ACC112 (cell line): Measurements from ENCODE around the gene SPDL1.
"Not testable (repeated sequence)": the region's sequence is repeated elsewhere in the genome, so short reads cannot be mapped to it uniquely, and the experiment has no call there.

Source experiments
- H2AFZ ChIP-seq: fragments of 200-600 bp; sonication (generic); one replicate; pipeline ENCODE4 v1.6.0; 2017; ENCODE audit warnings: antibody characterized with exemption, low read length; ENCODE audit not compliant: unreplicated experiment
- H3K27ac ChIP-seq: fragments of 200-600 bp; sonication (generic); 2 replicates; pipeline ENCODE4 v1.5.1; 2014; ENCODE audit warnings: low read depth, mild to moderate bottlenecking, antibody characterized with exemption, low read length, moderate library complexity
- H3K27me3 ChIP-seq: fragments of 200-600 bp; sonication (generic); 2 replicates; pipeline ENCODE4 v1.6.1; 2014; ENCODE audit warnings: mild to moderate bottlenecking, antibody characterized with exemption, low read length, moderate library complexity, mixed read lengths; ENCODE audit not compliant: insufficient read depth
- H3K36me3 ChIP-seq: fragments of 200-600 bp; sonication (generic); 2 replicates; pipeline ENCODE4 v1.6.1; 2016; ENCODE audit warnings: mild to moderate bottlenecking, antibody characterized with exemption, low read length, moderate library complexity, mixed read lengths; ENCODE audit not compliant: insufficient read depth
- H3K4me1 ChIP-seq: fragments of 200-600 bp; sonication (generic); one replicate; pipeline ENCODE4 v1.6.1; 2016; ENCODE audit warnings: low read length, mixed read lengths; ENCODE audit not compliant: insufficient read depth, unreplicated experiment, control insufficient read depth
- H3K4me3 ChIP-seq: fragments of 200-600 bp; sonication (generic); 2 replicates; pipeline ENCODE4 v1.5.1; 2014; ENCODE audit warnings: mild to moderate bottlenecking, low read depth, low read length
- H3K79me2 ChIP-seq: fragments of 200-600 bp; sonication (generic); one replicate; pipeline ENCODE4 v1.6.0; 2016; ENCODE audit warnings: low read length; ENCODE audit not compliant: control insufficient read depth, unreplicated experiment, insufficient read depth

The SPDL1 gene

GRCh38 chr5:169592937-169593650 lies 9.5 kb downstream of the SPDL1 start:
- H3K4me1 ChIP-seq = peaks cover 27% of the 10 kb centered on the region
- H3K36me3 ChIP-seq = peaks cover 80% of the 10 kb centered on the region
- H3K27ac ChIP-seq = no peak overlapping the region; the same call in 1 of the 2 replicates
- peaks cover 52% of the 10 kb centered on the region for H3K79me2 ChIP-seq
- H3K27me3 ChIP-seq = no peaks in the 10 kb centered on the region
- H2AFZ ChIP-seq = no peak overlapping the region
- no peak overlapping the region for H3K4me3 ChIP-seq

DNA sequence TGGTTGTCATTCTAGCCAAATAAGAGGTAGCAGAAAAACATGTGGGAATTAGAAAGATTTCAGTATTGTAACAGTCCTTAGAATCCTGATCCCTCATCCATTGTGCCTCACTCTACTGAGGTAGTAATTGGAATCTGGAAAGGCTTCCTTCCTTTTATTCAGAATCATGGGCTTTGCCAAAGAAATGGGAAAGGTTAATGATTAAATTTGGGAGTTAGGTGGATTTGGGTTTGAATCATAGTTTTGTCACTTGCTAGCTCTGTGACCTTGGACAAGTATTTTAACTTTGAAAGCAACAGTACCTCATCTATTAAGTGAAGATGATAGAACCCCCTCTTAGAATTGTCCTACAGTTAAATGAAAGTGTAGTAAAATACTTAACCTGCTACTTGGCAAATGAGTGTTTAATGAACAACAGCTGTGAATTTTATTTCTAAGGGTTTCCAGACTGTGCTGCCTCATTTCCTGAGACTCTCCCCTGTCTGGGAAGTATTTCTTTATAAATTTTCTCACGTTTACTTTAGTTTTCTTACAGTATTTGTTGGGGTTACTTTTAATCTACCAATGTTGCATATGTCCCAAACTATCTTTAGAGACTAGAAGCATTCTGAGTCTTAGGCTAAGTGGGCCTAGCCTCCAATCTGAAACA lies 11.7 kb downstream of the SPDL1 start:
- peaks cover 34% of the 10 kb centered on the region for H3K79me2 ChIP-seq
- H3K4me1 ChIP-seq = peaks cover 25% of the 10 kb centered on the region
- H2AFZ ChIP-seq = no peak overlapping the region

DNA sequence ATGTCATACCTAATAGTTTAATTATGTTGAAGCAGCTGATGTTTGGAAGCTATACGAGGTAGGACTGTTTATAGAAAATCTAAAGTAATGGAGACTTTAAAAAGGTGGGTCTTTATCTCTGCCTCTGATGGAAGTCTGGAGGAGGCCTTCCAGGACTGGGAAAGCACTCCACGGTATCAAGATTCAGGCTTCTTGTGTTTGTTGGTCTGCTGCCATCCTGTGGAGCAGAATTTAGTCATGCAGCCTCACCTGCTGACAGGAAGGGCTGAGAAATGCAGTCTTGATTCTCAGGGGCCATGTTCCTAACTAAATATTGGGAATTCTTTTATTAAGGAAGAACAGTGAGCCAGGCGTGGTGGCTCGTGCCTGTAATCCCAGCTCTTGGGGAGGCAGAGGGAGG lies 15.9 kb downstream of the SPDL1 start:
- Histone ChIP-seq H3K36me3 (peaks cover 84% of the 10 kb centered on the region), H2AFZ (no peak overlapping the region), H3K4me1 (peaks cover 21% of the 10 kb centered on the region), H3K27ac (no peak overlapping the region), H3K79me2 (peaks cover 13% of the 10 kb centered on the region), H3K4me3 (no peak overlapping the region), H3K27me3 (no peaks in the 10 kb centered on the region)

More for the DNA sequence above, 11.7 kb downstream of the SPDL1 start:
- no peak overlapping the region for H3K4me3 ChIP-seq
- H3K36me3 ChIP-seq = peaks cover 85% of the 10 kb centered on the region
- H3K27me3 ChIP-seq = no peaks in the 10 kb centered on the region
- no peak overlapping the region for H3K27ac ChIP-seq

DNA sequence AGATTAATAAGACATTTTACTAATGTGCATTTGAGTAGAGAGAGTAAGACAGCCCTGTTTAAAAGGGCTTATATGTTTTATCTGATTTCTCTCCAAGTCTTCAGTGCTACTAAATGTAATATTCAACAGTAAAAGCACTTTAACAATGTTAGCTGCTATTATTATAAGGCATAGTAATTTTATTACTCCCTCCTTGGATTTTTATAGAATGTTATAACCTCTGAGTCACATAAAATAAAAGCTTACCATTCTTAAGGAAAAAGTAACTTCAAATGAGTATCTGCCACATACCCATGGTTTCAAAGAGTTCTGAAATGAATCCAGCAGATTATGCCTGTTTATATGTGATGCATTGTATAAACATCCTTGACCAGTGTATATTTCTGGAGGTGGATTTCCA lies 19.0 kb downstream of the SPDL1 start:
- peak overlapping the region; percentile 54 for H3K27ac ChIP-seq
- peaks cover 67% of the 10 kb centered on the region for H3K36me3 ChIP-seq

DNA sequence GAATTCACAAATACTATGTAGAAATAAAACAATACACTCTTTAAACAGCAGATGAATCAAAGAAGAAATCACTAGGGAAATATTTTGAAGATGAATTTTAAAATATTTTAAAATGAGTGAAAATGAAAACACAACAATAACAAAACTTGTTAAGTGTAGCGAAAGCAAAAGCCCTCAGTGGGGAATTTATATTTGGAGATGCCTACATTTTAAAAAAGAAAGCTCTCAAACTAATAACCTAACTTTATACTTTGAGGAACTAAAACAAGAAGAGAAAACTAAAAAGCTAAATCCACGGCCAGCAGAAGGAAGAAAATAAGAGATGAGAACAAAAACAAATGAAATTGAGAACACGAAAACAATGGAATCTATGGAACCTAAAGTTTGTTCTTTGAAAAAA lies 22.7 kb downstream of the SPDL1 start:
- no peak overlapping the region for H3K4me3 ChIP-seq
- H3K36me3 ChIP-seq = peaks cover 31% of the 10 kb centered on the region
- peaks cover 16% of the 10 kb centered on the region for H3K4me1 ChIP-seq
- H3K27me3 ChIP-seq = no peaks in the 10 kb centered on the region
- no peak overlapping the region for H2AFZ ChIP-seq
- no peaks in the 10 kb centered on the region for H3K79me2 ChIP-seq
- no peak overlapping the region for H3K27ac ChIP-seq

More for the DNA sequence above, 19.0 kb downstream of the SPDL1 start:
- H2AFZ ChIP-seq = no peak overlapping the region
- peaks cover 18% of the 10 kb centered on the region for H3K4me1 ChIP-seq
- no peaks in the 10 kb centered on the region for H3K27me3 ChIP-seq
- peaks cover 5% of the 10 kb centered on the region for H3K79me2 ChIP-seq
- H3K4me3 ChIP-seq = no peak overlapping the region

GRCh38 chr5:169607882-169608281 lies 24.3 kb downstream of the SPDL1 start:
- H3K4me3 ChIP-seq = no peak overlapping the region
- peaks cover 17% of the 10 kb centered on the region for H3K36me3 ChIP-seq
- no peaks in the 10 kb centered on the region for H3K27me3 ChIP-seq
- H3K79me2 ChIP-seq = no peaks in the 10 kb centered on the region
- no peak overlapping the region for H3K27ac ChIP-seq
- H2AFZ ChIP-seq = no peak overlapping the region
- peaks cover 3% of the 10 kb centered on the region for H3K4me1 ChIP-seq

DNA sequence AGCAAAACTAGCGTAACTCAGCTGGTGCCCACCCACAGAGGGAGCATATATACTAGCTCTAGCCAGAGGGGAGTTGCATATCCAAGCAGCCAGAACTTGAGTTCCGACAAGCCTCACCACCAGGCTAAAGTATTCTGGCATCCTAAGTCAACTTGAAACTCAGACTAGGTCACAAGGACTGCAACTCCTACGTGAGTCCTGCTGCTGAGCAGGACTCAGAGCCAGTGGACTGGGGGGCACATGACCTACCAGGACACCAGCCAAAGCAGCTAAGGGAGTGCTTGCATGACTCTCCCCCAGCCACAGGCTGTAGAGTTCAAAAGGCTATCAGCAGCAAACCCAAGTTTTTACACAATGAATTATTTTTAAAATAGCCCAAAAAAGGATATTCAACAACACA lies 26.1 kb downstream of the SPDL1 start:
- Histone ChIP-seq H3K4me3 (no peak overlapping the region), H2AFZ (no peak overlapping the region), H3K27ac (no peak overlapping the region), H3K79me2 (no peaks in the 10 kb centered on the region), H3K4me1 (no peaks in the 10 kb centered on the region), H3K27me3 (no peaks in the 10 kb centered on the region), H3K36me3 (peaks cover 5% of the 10 kb centered on the region; the same call in 1 of the 2 replicates)

- Histone ChIP-seq H3K27me3 (no peaks in the 10 kb centered on the region), H3K79me2 (no peaks in the 10 kb centered on the region), H2AFZ (no peak overlapping the region), H3K4me3 (no peak overlapping the region), H3K27ac (no peak overlapping the region; the same call in 1 of the 2 replicates), H3K4me1 (no peaks in the 10 kb centered on the region), H3K36me3 (peaks cover 4% of the 10 kb centered on the region; the same call in 1 of the 2 replicates)
These were observed 27.0 kb downstream of the SPDL1 start for GRCh38 chr5:169610606-169611005.

GRCh38 chr5:169615561-169615960 lies 32.0 kb downstream of the SPDL1 start:
- no peaks in the 10 kb centered on the region for H3K79me2 ChIP-seq
- no peaks in the 10 kb centered on the region for H3K4me1 ChIP-seq
- no peak overlapping the region for H3K27ac ChIP-seq
- no peaks in the 10 kb centered on the region for H3K27me3 ChIP-seq
- H3K36me3 ChIP-seq = no peaks in the 10 kb centered on the region; the same call in 1 of the 2 replicates
- H3K4me3 ChIP-seq = no peak overlapping the region
- H2AFZ ChIP-seq = no peak overlapping the region

DNA sequence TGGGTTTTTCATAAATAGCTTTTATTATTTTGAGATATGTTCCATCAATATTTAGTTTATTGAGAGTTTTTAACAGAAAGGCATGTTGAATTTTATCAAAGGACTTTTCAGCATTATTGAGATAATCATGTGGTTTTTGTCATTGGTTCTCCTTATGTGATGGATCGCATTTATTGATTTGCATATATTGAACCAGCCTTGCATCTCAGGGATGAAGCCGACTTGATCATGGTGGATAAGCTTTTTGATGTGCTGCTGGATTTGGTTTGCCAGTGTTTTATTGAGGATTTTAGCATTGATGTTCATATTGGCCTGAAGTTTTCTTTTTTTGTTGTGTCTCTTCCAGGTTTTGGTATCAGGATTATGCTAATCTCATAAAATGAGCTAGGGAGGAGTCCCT lies 40.7 kb downstream of the SPDL1 start:
- peaks cover 19% of the 10 kb centered on the region for H3K4me1 ChIP-seq
- H3K27me3 ChIP-seq, H2AFZ ChIP-seq, H3K4me3 ChIP-seq, H3K27ac ChIP-seq, H3K36me3 ChIP-seq, H3K79me2 ChIP-seq: not testable (repeated sequence)

- Histone ChIP-seq H3K4me3 (no peak overlapping the region), H3K4me1 (peaks cover 40% of the 10 kb centered on the region), H3K36me3 (no peaks in the 10 kb centered on the region), H2AFZ (no peak overlapping the region), H3K79me2 (no peaks in the 10 kb centered on the region), H3K27ac (no peak overlapping the region), H3K27me3 (no peaks in the 10 kb centered on the region)
These were observed 43.2 kb downstream of the SPDL1 start for GRCh38 chr5:169626779-169627178.
